Smooth muscle cell (in vitro differentiated cells): Measurements from ENCODE around the gene PLRG1. TPM values are rescaled to one million over a fixed set of nuclear protein-coding genes. Genes with fewer than 3 reads are reported as not detected.

Experiments used
- polyA plus RNA-seq: library from polyadenylated mRNA; unstranded; fragments of >200 nt; fragmentation: Nextera tagmentation; extraction: Ambion mirVana; gene quantifications from 2 replicates; pipeline ENCODE4 v1.2.1, GENCODE V29; 2016
- small RNA-seq: library from RNA; depleted of rRNA; stranded (forward); fragments of <200 nt; gene quantifications from one replicate; pipeline ENCODE3, GENCODE V24; 2014
- total RNA-seq: library from RNA; depleted of rRNA; stranded (reverse); fragments of >200 nt; gene quantifications from 2 replicates; pipeline ENCODE4 v1.2.3, GENCODE V29; 2014

PLRG1 gene
- total and polyA plus RNA-seq, 2 experiments from 2014 or later: 66.2 to 88.1 TPM

Small RNA genes lying within 50 kb of the gene (small RNA-seq; reads per million reads assigned to genes)
- gene RNU6-1285P: not detected

Other genes with a start within 250 kb of the PLRG1 start
- gene DCHS2, start 58.6 kb downstream of the PLRG1 start, total RNA-seq: 0.45 and 5.1 TPM in 2 replicates
- gene DCHS2, start 58.6 kb downstream of the PLRG1 start, polyA plus RNA-seq: 0.91 and 1.3 TPM in 2 replicates
- gene FGB, start 12.6 kb upstream of the PLRG1 start, total RNA-seq: not detected in 2 replicates
- 1.1 and 1.3 TPM in 2 replicates for gene FGB, start 12.6 kb upstream of the PLRG1 start, polyA plus RNA-seq
- gene FGA, start 40.3 kb upstream of the PLRG1 start, total RNA-seq: 0.04 TPM in 1 of 2 replicates, not detected in the other
- 0.21 and 0.41 TPM in 2 replicates for gene FGA, start 40.3 kb upstream of the PLRG1 start, polyA plus RNA-seq
- not detected in 2 replicates for gene FGG, start 62.3 kb upstream of the PLRG1 start, total RNA-seq
- 0.77 and 1.1 TPM in 2 replicates for gene FGG, start 62.3 kb upstream of the PLRG1 start, polyA plus RNA-seq
- gene LRAT, start 193.6 kb upstream of the PLRG1 start, total RNA-seq: 0.76 and 2.9 TPM in 2 replicates
- gene LRAT, start 193.6 kb upstream of the PLRG1 start, polyA plus RNA-seq: 0.93 and 1.8 TPM in 2 replicates
- 0.27 TPM in 1 of 2 replicates, not detected in the other for gene RBM46, start 230.9 kb upstream of the PLRG1 start, total RNA-seq
- gene RBM46, start 230.9 kb upstream of the PLRG1 start, polyA plus RNA-seq: not detected in 2 replicates